Natural killer cell (primary cell): Measurements from ENCODE around the gene ICA1. TPM values are rescaled to one million over a fixed set of nuclear protein-coding genes. Genes with fewer than 3 reads are reported as not detected.
A peak's percentile ranks its signal among the peaks of the same experiment; 100 is the strongest.
"Not testable (repeated sequence)": the region's sequence is repeated elsewhere in the genome, so short reads cannot be mapped to it uniquely, and the experiment has no call there.

Experiments
- ATAC-seq, 3 donors: fragments of 150-1000 bp in 2 of 3; fragments of 200-7000 bp in 1 of 3; cut with Tn5 transposase; 1 replicate in 1 of 3; 2 replicates in 2 of 3; pipeline ENCODE4 v1.10.0; 2021; ENCODE audit warnings: mild to moderate bottlenecking in 2 of 3, moderate library complexity in 2 of 3
- DNase-seq, 2 donors: peaks; one replicate each; pipeline versions ENCODE4 v3.0.0 to v3.0.0-alpha.2; 2013 to 2021; ENCODE audit warnings: mixed read lengths in 1 of 2
- H3K27ac ChIP-seq: one replicate; pipeline ENCODE4 v1.5.1; 2013; ENCODE audit warnings: mild to moderate bottlenecking, low read length
- H3K27me3 ChIP-seq: one replicate; pipeline ENCODE4 v1.6.1; 2013; ENCODE audit warnings: low read length; ENCODE audit not compliant: control insufficient read depth, insufficient read depth
- H3K36me3 ChIP-seq: one replicate; pipeline ENCODE4 v1.6.1; 2013; ENCODE audit warnings: low read length; ENCODE audit not compliant: control insufficient read depth, insufficient read depth
- H3K4me1 ChIP-seq: one replicate; pipeline ENCODE4 v1.6.1; 2013; ENCODE audit warnings: low read length; ENCODE audit not compliant: control insufficient read depth, insufficient read depth
- H3K4me3 ChIP-seq: one replicate; pipeline ENCODE4 v1.5.1; 2013; ENCODE audit warnings: low read length
- H3K9me3 ChIP-seq: one replicate; pipeline ENCODE4 v1.6.1; 2013; ENCODE audit warnings: low read length; ENCODE audit not compliant: control insufficient read depth, insufficient read depth
- H3K27ac Mint-ChIP-seq, 2 donors: one replicate each; pipeline ENCODE4 v1.8.0; 2022; ENCODE audit warnings: mild to moderate bottlenecking in 2 of 2, mixed read lengths in 2 of 2, moderate library complexity in 1 of 2
- H3K27me3 Mint-ChIP-seq, 2 donors: one replicate each; pipeline ENCODE4 v1.8.0; 2022; ENCODE audit warnings: low read depth in 2 of 2, mixed read lengths in 2 of 2
- H3K36me3 Mint-ChIP-seq: one replicate; pipeline ENCODE4 v1.8.0; 2022; ENCODE audit warnings: mixed read lengths
- H3K4me1 Mint-ChIP-seq, 2 donors: one replicate each; pipeline ENCODE4 v1.8.0; 2022; ENCODE audit warnings: mixed read lengths in 2 of 2
- H3K4me3 Mint-ChIP-seq: one replicate; pipeline ENCODE4 v1.8.0; 2022; ENCODE audit warnings: mild to moderate bottlenecking, moderate library complexity, mixed read lengths
- H3K9me3 Mint-ChIP-seq, 2 donors: one replicate each; pipeline ENCODE4 v1.8.0; 2022; ENCODE audit warnings: mixed read lengths in 2 of 2
- CTCF ChIP-seq: fragments of 200-600 bp; IDR thresholded peaks from one replicate; pipeline ENCODE4 v1.8.0; 2022; ENCODE audit warnings: antibody characterized with exemption
- WGBS: methylation state at CpG from one replicate; pipeline ENCODE4 v1.1.7; 2013; ENCODE audit warnings: missing lambda C conversion rate; ENCODE audit not compliant: insufficient coverage; 5-methylcytosine and 5-hydroxymethylcytosine counted together
- intact Hi-C: fragments of 100-400 bp; cut with micrococcal nuclease; formaldehyde crosslinking; loops from one replicate; pipeline ENCODE4 v1.14.2; 2022
- total RNA-seq, 4 donors: library from RNA; stranded (reverse); fragments of 120-200 nt in 1 of 4; gene quantifications; one replicate each; pipeline versions ENCODE4 v1.2.3 to v1.2.4, GENCODE V29; 2013 to 2022

Gene ICA1
- total RNA-seq, 3 donors from 2014 or later (not counting 1 experiment from before 2014, with no cell fraction given) = 0.75 to 1.9 (median 1.4) TPM

- 80% methylated on average over 1 of the region's 2 CpGs for WGBS
- Mint-ChIP-seq H3K36me3 (no peaks in the 10 kb centered on the region), H3K4me3 (no peak overlapping the region), H3K4me1 (no peaks in the 10 kb centered on the region), H3K27ac (no peak overlapping the region), H3K27me3 (peaks cover 21 to 29% of the 10 kb centered on the region in 2 donors), H3K9me3 (no peaks in the 10 kb centered on the region)
- Histone ChIP-seq H3K27me3 (peaks cover 3% of the 10 kb centered on the region), H3K4me3 (no peak overlapping the region), H3K36me3 (no peaks in the 10 kb centered on the region), H3K9me3 (no peaks in the 10 kb centered on the region), H3K4me1 (no peaks in the 10 kb centered on the region), H3K27ac (no peak overlapping the region)
- intact Hi-C loops = no loop called here
- no peak for TF ChIP-seq CTCF
- DNase-seq (no peak), ATAC-seq (no peak)
Measured at GRCh38 chr7:8305104-8305503, 43.1 kb upstream of the ICA1 start.

GRCh38 chr7:8303904-8304528, 42.0 kb upstream of the ICA1 start:
- Histone ChIP-seq H3K27ac (no peak overlapping the region), H3K36me3 (no peaks in the 10 kb centered on the region), H3K4me3 (no peak overlapping the region), H3K9me3 (no peaks in the 10 kb centered on the region), H3K4me1 (no peaks in the 10 kb centered on the region), H3K27me3 (peaks cover 3% of the 10 kb centered on the region)
- intact Hi-C loops = no loop called here
- ATAC-seq (no peak), DNase-seq (no peak)
- 97% methylated on average over 14 of the region's 16 CpGs for WGBS
- no peak for TF ChIP-seq CTCF
- Mint-ChIP-seq H3K36me3 (no peaks in the 10 kb centered on the region), H3K9me3 (no peaks in the 10 kb centered on the region), H3K4me1 (no peaks in the 10 kb centered on the region), H3K4me3 (no peak overlapping the region), H3K27ac (no peak overlapping the region), H3K27me3 (peaks cover 21 to 29% of the 10 kb centered on the region in 2 donors)

- not testable (repeated sequence) for H3K36me3 ChIP-seq, H3K27ac Mint-ChIP-seq, H3K27ac ChIP-seq, H3K27me3 ChIP-seq, H3K4me1 ChIP-seq, H3K4me3 ChIP-seq, H3K9me3 Mint-ChIP-seq, H3K4me3 Mint-ChIP-seq, H3K36me3 Mint-ChIP-seq, H3K4me1 Mint-ChIP-seq, H3K9me3 ChIP-seq, DNase-seq, ATAC-seq
- WGBS = 92% methylated on average over 4 of the region's 7 CpGs
- intact Hi-C loops = loop anchor here (5.0 kb wide), 1 partner anchor 700 kb away; no protein-coding TSS in a partner anchor
- H3K27me3 Mint-ChIP-seq = peaks cover 13 to 18% of the 10 kb centered on the region in 2 donors
Measured at GRCh38 chr7:8297023-8297422, 35.1 kb upstream of the ICA1 start.

- Mint-ChIP-seq H3K27ac (no peak overlapping the region), H3K36me3 (no peaks in the 10 kb centered on the region), H3K9me3 (no peaks in the 10 kb centered on the region), H3K27me3 (peaks cover 13 to 18% of the 10 kb centered on the region in 2 donors), H3K4me3 (no peak overlapping the region), H3K4me1 (no peaks in the 10 kb centered on the region)
- intact Hi-C loops = loop anchor here (5.0 kb wide), 1 partner anchor 699 kb away; no protein-coding TSS in a partner anchor
- Histone ChIP-seq H3K4me3 (no peak overlapping the region), H3K27ac (no peak overlapping the region), H3K27me3 (peaks cover 6% of the 10 kb centered on the region), H3K36me3 (no peaks in the 10 kb centered on the region), H3K4me1 (no peaks in the 10 kb centered on the region), H3K9me3 (no peaks in the 10 kb centered on the region)
- TF ChIP-seq CTCF = peak; percentile 21
- DNase-seq (no peak), ATAC-seq (no peak)
- WGBS = no CpG with 5 or more reads among the region's 1 CpG
Measured at GRCh38 chr7:8296362-8296659, 34.3 kb upstream of the ICA1 start.
